Choroid plexus epithelial cell (primary cell): ENCODE data around the gene TRMT2A.

ENCODE experiments used
- DNase-seq: peaks from one replicate; pipeline ENCODE4 v3.0.0-alpha.2; 2010; ENCODE audit warnings: low read depth
- H3K4me3 ChIP-seq: 2 replicates; pipeline ENCODE4 v1.5.1; 2011; ENCODE audit warnings: low read depth, mild to moderate bottlenecking, control low read depth, low read length, moderate library complexity
- TF ChIP-seq, protein P1 (sequence below): conservative IDR thresholded peaks from 2 replicates; pipeline ENCODE4 v1.5.1; 2011; ENCODE audit warnings: low read depth, mild to moderate bottlenecking, control low read depth, inconsistent platforms, low read length, moderate library complexity

The TRMT2A gene

DNA sequence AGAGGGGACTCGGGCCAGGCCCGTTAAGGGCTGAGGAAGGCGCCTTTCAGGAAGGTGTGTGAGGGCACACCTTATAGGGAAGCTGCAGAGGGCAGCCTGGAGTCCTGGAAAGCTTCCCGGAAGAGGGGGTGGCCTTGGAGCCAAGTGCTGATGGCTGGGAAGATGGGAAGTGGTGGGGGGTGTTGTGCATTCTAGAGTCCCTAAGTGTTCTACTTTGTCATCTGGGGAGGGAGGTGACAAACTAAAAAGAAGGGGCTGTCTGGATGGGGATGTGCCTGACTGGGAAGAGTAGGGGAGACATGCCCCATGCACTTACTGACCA is 21.4 kb upstream of the TRMT2A start:
- no peak for DNase-seq
- TF ChIP-seq, protein P1, sequence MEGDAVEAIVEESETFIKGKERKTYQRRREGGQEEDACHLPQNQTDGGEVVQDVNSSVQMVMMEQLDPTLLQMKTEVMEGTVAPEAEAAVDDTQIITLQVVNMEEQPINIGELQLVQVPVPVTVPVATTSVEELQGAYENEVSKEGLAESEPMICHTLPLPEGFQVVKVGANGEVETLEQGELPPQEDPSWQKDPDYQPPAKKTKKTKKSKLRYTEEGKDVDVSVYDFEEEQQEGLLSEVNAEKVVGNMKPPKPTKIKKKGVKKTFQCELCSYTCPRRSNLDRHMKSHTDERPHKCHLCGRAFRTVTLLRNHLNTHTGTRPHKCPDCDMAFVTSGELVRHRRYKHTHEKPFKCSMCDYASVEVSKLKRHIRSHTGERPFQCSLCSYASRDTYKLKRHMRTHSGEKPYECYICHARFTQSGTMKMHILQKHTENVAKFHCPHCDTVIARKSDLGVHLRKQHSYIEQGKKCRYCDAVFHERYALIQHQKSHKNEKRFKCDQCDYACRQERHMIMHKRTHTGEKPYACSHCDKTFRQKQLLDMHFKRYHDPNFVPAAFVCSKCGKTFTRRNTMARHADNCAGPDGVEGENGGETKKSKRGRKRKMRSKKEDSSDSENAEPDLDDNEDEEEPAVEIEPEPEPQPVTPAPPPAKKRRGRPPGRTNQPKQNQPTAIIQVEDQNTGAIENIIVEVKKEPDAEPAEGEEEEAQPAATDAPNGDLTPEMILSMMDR: no peak
- H3K4me3 ChIP-seq: no peak overlapping the region

GRCh38 chr22:20137671-20138416 is 20.8 kb upstream of the TRMT2A start:
- DNase-seq: no peak
- TF ChIP-seq, protein P1: no peak
- no peak overlapping the region for H3K4me3 ChIP-seq

DNA sequence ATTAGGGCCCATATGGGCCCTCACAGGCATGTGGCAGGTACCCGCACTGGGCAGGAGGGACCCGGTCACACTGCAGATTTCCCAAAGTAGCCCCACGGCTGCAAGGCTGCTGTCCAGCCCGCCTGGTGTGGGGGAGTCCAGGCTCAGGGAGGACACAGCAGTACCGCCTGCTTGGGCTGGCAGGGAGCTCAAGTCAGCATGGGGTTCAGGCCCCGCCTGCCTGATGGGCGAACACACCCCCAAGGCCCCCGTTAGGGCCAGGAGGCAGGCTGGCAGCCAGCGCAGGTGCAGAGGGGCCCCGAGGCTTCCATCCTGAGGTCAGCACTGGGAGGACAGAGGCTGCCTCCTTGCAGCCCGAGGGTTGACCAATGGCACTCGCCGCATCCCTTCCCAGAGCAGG is 20.1 kb upstream of the TRMT2A start:
- no peak overlapping the region for H3K4me3 ChIP-seq
- TF ChIP-seq, protein P1: no peak

GRCh38 chr22:20136603-20136873 is 19.5 kb upstream of the TRMT2A start:
- H3K4me3 ChIP-seq: no peak overlapping the region
- DNase-seq: no peak
- TF ChIP-seq, protein P1: no peak

More for the DNA sequence above, 20.1 kb upstream of the TRMT2A start:
- DNase-seq: no peak

GRCh38 chr22:20135806-20136602 is 19.0 kb upstream of the TRMT2A start:
- no peak for DNase-seq
- no peak overlapping the region for H3K4me3 ChIP-seq
- TF ChIP-seq, protein P1: no peak

DNA sequence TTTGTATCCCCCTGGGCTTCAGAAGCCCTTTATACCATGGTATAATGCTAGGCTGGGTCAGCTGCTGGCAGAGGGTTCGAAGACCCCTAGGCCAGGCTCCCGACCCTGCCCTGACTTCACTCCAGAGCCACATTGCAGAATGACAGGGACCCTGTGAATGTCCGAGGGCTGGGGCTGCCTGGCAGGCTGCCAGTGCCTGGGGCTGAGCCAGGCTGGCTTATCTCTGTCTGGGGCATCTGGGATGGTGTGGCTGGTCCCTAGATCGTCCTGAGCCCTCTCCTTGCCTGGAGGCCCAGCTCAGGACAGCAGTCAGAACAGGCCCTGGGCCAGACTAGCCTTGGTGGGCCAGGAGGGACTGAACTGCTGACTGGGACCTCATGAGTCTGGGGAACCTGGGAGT is 18.2 kb upstream of the TRMT2A start:
- no peak for DNase-seq
- H3K4me3 ChIP-seq: no peak overlapping the region
- TF ChIP-seq, protein P1: no peak
